ENCODE data around the gene ZNF660. TPM values are rescaled to one million over a fixed set of nuclear protein-coding genes. Genes with fewer than 3 reads are reported as not detected.

The ZNF660 gene
- total and polyA plus RNA-seq, 9 of the 15 experiments (the other 6 are each of a cell fraction or from before 2014, with no cell fraction given) = 0.06 to 0.65 (median 0.17) TPM

DNA sequence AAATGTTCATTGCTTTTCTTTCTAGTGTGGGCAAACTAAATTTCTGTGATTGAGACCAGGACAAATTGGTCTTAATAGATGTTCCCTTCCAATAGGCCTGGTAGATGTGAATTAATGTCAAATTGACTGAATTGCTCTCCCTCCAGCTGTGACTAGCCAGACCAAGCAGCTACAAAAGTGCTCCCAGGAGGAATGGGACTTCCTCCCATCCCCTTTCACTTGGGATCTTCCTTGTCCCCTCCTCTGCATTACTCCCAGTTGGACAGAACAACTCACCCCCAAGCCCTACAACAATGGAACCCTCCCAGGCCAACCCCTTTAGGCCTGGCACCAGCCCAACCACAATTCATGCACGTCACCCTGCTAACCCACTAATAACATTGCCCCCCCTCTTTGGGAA, 49.4 kb upstream of the ZNF660 start:
- Histone ChIP-seq H3K9me1 (ENCODE audit: control insufficient read depth, insufficient read depth, low read length) (no peaks in the 10 kb centered on the region), H3K9ac (ENCODE audit: insufficient read depth in 1 of 2, low read depth in 2 of 2, low read length in 2 of 2) (no peak overlapping the region), H3K4me3 (no peak overlapping the region), H3K36me3 (ENCODE audit: control insufficient read depth, insufficient read depth, low read length) (no peaks in the 10 kb centered on the region), H3K9me3 (replicated peaks; ENCODE audit: control insufficient read depth, insufficient read depth, low read depth, low read length) (peaks cover 2% of the 10 kb centered on the region), H3K27me3 (ENCODE audit: control insufficient read depth in 2 of 2, insufficient read depth in 2 of 2, low read length in 2 of 2) (peaks cover 0 to 4% of the 10 kb centered on the region in 2 experiments; a peak in 1 of 5 replicates), H3K4me1 (replicated peaks in 1 of 2; ENCODE audit: control insufficient read depth in 2 of 2, insufficient read depth in 2 of 2, low read length in 2 of 2) (no peaks in the 10 kb centered on the region), H3K4me2 (ENCODE audit: insufficient read depth, low read length) (no peak overlapping the region), H3K79me2 (ENCODE audit: control insufficient read depth, insufficient read depth, low read length) (no peaks in the 10 kb centered on the region), H3K27ac (ENCODE audit: extremely low read depth, low read depth, low read length) (no peak overlapping the region), H4K20me1 (replicated peaks; ENCODE audit: control insufficient read depth, insufficient read depth, low read length) (no peaks in the 10 kb centered on the region), H2AFZ (ENCODE audit: low read depth, low read length) (no peak overlapping the region)
- intact Hi-C loops (cut with micrococcal nuclease) = loop anchor here (10.0 kb wide), 1 partner anchor 179 kb away; the partner anchor contains the start of gene ZNF502
- ATAC-seq = no peak
- ChIA-PET POLR2A (no interaction called here), CTCF (ENCODE audit: low intra/inter-chr PET ratio) (no interaction called here)
- DNase-seq (ENCODE audit: extremely low read depth in 1 of 4, low spot score in 3 of 4) = no peak
- 7% methylated on average over 1 of the region's 1 CpG for WGBS (ENCODE audit: insufficient coverage, low coverage, missing lambda C conversion rate)
- in situ Hi-C loops (cut with MboI) = loop anchor here (5.0 kb wide), 1 partner anchor 367 kb away; no protein-coding TSS in a partner anchor
- no peak for FAIRE-seq
- no TSS peak for BruUV-seq (replicated peaks)
- TF ChIP-seq MYNN (IDR thresholded peaks at IDR 0.05) = no peak
- TF ChIP-seq MYNN (CRISPR knock-in tag; IDR thresholded peaks at IDR 0.05) = no peak
- no peak for TF ChIP-seq CTBP1 (IDR thresholded peaks at IDR 0.05; ENCODE audit: borderline replicate concordance)
- TF ChIP-seq, protein P1, sequence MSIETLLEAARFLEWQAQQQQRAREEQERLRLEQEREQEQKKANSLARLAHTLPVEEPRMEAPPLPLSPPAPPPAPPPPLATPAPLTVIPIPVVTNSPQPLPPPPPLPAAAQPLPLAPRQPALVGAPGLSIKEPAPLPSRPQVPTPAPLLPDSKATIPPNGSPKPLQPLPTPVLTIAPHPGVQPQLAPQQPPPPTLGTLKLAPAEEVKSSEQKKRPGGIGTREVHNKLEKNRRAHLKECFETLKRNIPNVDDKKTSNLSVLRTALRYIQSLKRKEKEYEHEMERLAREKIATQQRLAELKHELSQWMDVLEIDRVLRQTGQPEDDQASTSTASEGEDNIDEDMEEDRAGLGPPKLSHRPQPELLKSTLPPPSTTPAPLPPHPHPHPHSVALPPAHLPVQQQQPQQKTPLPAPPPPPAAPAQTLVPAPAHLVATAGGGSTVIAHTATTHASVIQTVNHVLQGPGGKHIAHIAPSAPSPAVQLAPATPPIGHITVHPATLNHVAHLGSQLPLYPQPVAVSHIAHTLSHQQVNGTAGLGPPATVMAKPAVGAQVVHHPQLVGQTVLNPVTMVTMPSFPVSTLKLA (conservative IDR thresholded peaks at IDR 0.05) = no peak
- TF ChIP-seq ZBTB1 (CRISPR knock-in tag; IDR thresholded peaks at IDR 0.05; ENCODE audit: borderline replicate concordance, low read depth) = no peak
- TF ChIP-seq NR2C1 (IDR thresholded peaks at IDR 0.05) = no peak
- no peak for TF ChIP-seq NR2C1 (tag; IDR thresholded peaks at IDR 0.05)
- no peak for TF ChIP-seq PCBP2 (IDR thresholded peaks at IDR 0.05; ENCODE audit: low read depth, low read length, poor library complexity, severe bottlenecking)
- TF ChIP-seq, protein P2, sequence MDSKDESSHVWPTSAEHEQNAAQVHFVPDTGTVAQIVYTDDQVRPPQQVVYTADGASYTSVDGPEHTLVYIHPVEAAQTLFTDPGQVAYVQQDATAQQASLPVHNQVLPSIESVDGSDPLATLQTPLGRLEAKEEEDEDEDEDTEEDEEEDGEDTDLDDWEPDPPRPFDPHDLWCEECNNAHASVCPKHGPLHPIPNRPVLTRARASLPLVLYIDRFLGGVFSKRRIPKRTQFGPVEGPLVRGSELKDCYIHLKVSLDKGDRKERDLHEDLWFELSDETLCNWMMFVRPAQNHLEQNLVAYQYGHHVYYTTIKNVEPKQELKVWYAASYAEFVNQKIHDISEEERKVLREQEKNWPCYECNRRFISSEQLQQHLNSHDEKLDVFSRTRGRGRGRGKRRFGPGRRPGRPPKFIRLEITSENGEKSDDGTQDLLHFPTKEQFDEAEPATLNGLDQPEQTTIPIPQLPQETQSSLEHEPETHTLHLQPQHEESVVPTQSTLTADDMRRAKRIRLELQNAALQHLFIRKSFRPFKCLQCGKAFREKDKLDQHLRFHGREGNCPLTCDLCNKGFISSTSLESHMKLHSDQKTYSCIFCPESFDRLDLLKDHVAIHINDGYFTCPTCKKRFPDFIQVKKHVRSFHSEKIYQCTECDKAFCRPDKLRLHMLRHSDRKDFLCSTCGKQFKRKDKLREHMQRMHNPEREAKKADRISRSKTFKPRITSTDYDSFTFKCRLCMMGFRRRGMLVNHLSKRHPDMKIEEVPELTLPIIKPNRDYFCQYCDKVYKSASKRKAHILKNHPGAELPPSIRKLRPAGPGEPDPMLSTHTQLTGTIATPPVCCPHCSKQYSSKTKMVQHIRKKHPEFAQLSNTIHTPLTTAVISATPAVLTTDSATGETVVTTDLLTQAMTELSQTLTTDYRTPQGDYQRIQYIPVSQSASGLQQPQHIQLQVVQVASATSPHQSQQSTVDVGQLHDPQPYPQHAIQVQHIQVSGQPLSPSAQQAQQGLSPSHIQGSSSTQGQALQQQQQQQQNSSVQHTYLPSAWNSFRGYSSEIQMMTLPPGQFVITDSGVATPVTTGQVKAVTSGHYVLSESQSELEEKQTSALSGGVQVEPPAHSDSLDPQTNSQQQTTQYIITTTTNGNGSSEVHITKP (IDR thresholded peaks at IDR 0.05; ENCODE audit: partially characterized antibody) = no peak
- TF ChIP-seq, protein P3, sequence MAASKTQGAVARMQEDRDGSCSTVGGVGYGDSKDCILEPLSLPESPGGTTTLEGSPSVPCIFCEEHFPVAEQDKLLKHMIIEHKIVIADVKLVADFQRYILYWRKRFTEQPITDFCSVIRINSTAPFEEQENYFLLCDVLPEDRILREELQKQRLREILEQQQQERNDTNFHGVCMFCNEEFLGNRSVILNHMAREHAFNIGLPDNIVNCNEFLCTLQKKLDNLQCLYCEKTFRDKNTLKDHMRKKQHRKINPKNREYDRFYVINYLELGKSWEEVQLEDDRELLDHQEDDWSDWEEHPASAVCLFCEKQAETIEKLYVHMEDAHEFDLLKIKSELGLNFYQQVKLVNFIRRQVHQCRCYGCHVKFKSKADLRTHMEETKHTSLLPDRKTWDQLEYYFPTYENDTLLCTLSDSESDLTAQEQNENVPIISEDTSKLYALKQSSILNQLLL (CRISPR knock-in tag; IDR thresholded peaks at IDR 0.05; ENCODE audit: borderline replicate concordance) = no peak
- no peak for TF ChIP-seq ADNP (tag; IDR thresholded peaks at IDR 0.05)
- no peak for TF ChIP-seq ZNF263 (CRISPR knock-in tag; IDR thresholded peaks at IDR 0.05; ENCODE audit: borderline replicate concordance)
- TF ChIP-seq EHMT2 (IDR thresholded peaks at IDR 0.05) = no peak
- TF ChIP-seq NR4A1 (CRISPR knock-in tag; IDR thresholded peaks at IDR 0.05) = no peak
- TF ChIP-seq NR4A1 (tag; IDR thresholded peaks at IDR 0.05) = no peak
- TF ChIP-seq, protein P4, sequence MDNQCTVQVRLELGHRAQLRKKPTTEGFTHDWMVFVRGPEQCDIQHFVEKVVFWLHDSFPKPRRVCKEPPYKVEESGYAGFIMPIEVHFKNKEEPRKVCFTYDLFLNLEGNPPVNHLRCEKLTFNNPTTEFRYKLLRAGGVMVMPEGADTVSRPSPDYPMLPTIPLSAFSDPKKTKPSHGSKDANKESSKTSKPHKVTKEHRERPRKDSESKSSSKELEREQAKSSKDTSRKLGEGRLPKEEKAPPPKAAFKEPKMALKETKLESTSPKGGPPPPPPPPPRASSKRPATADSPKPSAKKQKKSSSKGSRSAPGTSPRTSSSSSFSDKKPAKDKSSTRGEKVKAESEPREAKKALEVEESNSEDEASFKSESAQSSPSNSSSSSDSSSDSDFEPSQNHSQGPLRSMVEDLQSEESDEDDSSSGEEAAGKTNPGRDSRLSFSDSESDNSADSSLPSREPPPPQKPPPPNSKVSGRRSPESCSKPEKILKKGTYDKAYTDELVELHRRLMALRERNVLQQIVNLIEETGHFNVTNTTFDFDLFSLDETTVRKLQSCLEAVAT (IDR thresholded peaks at IDR 0.05) = no peak
- TF ChIP-seq MXI1 (IDR thresholded peaks at IDR 0.05; ENCODE audit: low read depth, low read length) = no peak
